Measurements from ENCODE around the gene B3GNT2.

- TF ChIP-seq CTCF (IDR thresholded peaks at IDR 0.05) (no peak), EP300 (IDR thresholded peaks at IDR 0.05) (no peak)
These were observed 48.1 kb downstream of the B3GNT2 start for GRCh38 chr2:62243983-62244382.

Measured in ovary (tissue), 3 donors.